SJSA1 (cell line): ENCODE data around the gene FANCC. TPM values are rescaled to one million over a fixed set of nuclear protein-coding genes. Genes with fewer than 3 reads are reported as not detected.

Experiments used
- DNase-seq, 2 experiments: peaks; one replicate each; pipeline ENCODE4 v3.0.0-alpha.2; 2015 to 2020; ENCODE audit warnings: low spot score in 2 of 2, low read depth in 1 of 2
- H3K27ac ChIP-seq: fragments of 250-450 bp; sonication (Bioruptor Pico); 2 replicates; pipeline ENCODE4 v1.5.1; 2020; ENCODE audit warnings: mild to moderate bottlenecking, moderate library complexity
- H3K27me3 ChIP-seq: fragments of 250-450 bp; sonication (Bioruptor Pico); replicated peaks from 2 replicates; pipeline ENCODE4 v1.5.1; 2020; ENCODE audit warnings: mild to moderate bottlenecking, moderate library complexity
- H3K36me3 ChIP-seq: fragments of 250-450 bp; sonication (Bioruptor Pico); 2 replicates; pipeline ENCODE4 v1.5.1; 2020; ENCODE audit warnings: mild to moderate bottlenecking
- H3K4me1 ChIP-seq: fragments of 250-450 bp; sonication (Bioruptor Pico); replicated peaks from 2 replicates; pipeline ENCODE4 v1.6.1; 2021; ENCODE audit warnings: mild to moderate bottlenecking
- H3K4me3 ChIP-seq: fragments of 250-450 bp; sonication (Bioruptor Pico); 2 replicates; pipeline ENCODE4 v1.5.1; 2020; ENCODE audit warnings: mild to moderate bottlenecking
- H3K9me3 ChIP-seq: fragments of 250-450 bp; sonication (Bioruptor Pico); replicated peaks from 2 replicates; pipeline ENCODE4 v1.5.1; 2020; ENCODE audit warnings: mild to moderate bottlenecking
- total RNA-seq: library from RNA; depleted of rRNA; stranded (reverse); fragments of >200 nt; shearing (Covaris generic); gene quantifications from 2 replicates; pipeline ENCODE4 v1.2.3, GENCODE V29; 2014

FANCC gene
- total RNA-seq, 1 experiment from 2014 or later = 10.8 TPM

- no peak for DNase-seq
- H3K36me3 ChIP-seq = peaks cover 93% of the 10 kb centered on the region
- H3K4me1 ChIP-seq = no peaks in the 10 kb centered on the region; the same call in 1 of the 2 replicates
- H3K27me3 ChIP-seq = no peaks in the 10 kb centered on the region
- no peak overlapping the region for H3K4me3 ChIP-seq
- H3K9me3 ChIP-seq = no peaks in the 10 kb centered on the region
- H3K27ac ChIP-seq = no peak overlapping the region
Observed at GRCh38 chr9:95080961-95081647, 236.4 kb downstream of the FANCC start.

GRCh38 chr9:95079461-95079860 lies 238.0 kb downstream of the FANCC start:
- Histone ChIP-seq H3K27me3 (no peaks in the 10 kb centered on the region), H3K9me3 (no peaks in the 10 kb centered on the region), H3K4me1 (no peaks in the 10 kb centered on the region; the same call in 1 of the 2 replicates), H3K4me3 (no peak overlapping the region), H3K27ac (no peak overlapping the region), H3K36me3 (peaks cover 91% of the 10 kb centered on the region)
- no peak for DNase-seq

- Histone ChIP-seq H3K27ac (no peak overlapping the region), H3K27me3 (no peaks in the 10 kb centered on the region), H3K4me3 (no peak overlapping the region), H3K36me3 (peaks cover 91% of the 10 kb centered on the region), H3K4me1 (no peaks in the 10 kb centered on the region; the same call in 1 of the 2 replicates), H3K9me3 (no peaks in the 10 kb centered on the region)
- DNase-seq = no peak
Observed at GRCh38 chr9:95078939-95079338, 238.6 kb downstream of the FANCC start.

GRCh38 chr9:95078511-95078910 lies 239.0 kb downstream of the FANCC start:
- Histone ChIP-seq H3K4me3 (no peak overlapping the region), H3K27ac (no peak overlapping the region), H3K27me3 (no peaks in the 10 kb centered on the region), H3K4me1 (no peaks in the 10 kb centered on the region; the same call in 1 of the 2 replicates), H3K9me3 (no peaks in the 10 kb centered on the region), H3K36me3 (peaks cover 89% of the 10 kb centered on the region)
- no peak for DNase-seq

GRCh38 chr9:95077766-95078370 lies 239.6 kb downstream of the FANCC start:
- H3K27ac ChIP-seq = no peak overlapping the region
- no peaks in the 10 kb centered on the region for H3K27me3 ChIP-seq
- no peak for DNase-seq
- no peaks in the 10 kb centered on the region; the same call in 1 of the 2 replicates for H3K4me1 ChIP-seq
- H3K4me3 ChIP-seq = no peak overlapping the region
- H3K36me3 ChIP-seq = peaks cover 89% of the 10 kb centered on the region
- no peaks in the 10 kb centered on the region for H3K9me3 ChIP-seq

GRCh38 chr9:95077053-95077765 lies 240.3 kb downstream of the FANCC start:
- Histone ChIP-seq H3K4me1 (no peaks in the 10 kb centered on the region; the same call in 1 of the 2 replicates), H3K9me3 (no peaks in the 10 kb centered on the region), H3K27ac (no peak overlapping the region), H3K4me3 (no peak overlapping the region), H3K36me3 (peaks cover 88% of the 10 kb centered on the region), H3K27me3 (no peaks in the 10 kb centered on the region)
- DNase-seq = no peak

- Histone ChIP-seq H3K4me3 (no peak overlapping the region), H3K36me3 (peaks cover 88% of the 10 kb centered on the region), H3K9me3 (no peaks in the 10 kb centered on the region), H3K27ac (no peak overlapping the region), H3K4me1 (no peaks in the 10 kb centered on the region; the same call in 1 of the 2 replicates), H3K27me3 (no peaks in the 10 kb centered on the region)
- no peak for DNase-seq
Observed at GRCh38 chr9:95076696-95077052, 240.8 kb downstream of the FANCC start.

GRCh38 chr9:95075700-95076099 lies 241.8 kb downstream of the FANCC start:
- Histone ChIP-seq H3K4me1 (no peaks in the 10 kb centered on the region; the same call in 1 of the 2 replicates), H3K27ac (no peak overlapping the region), H3K36me3 (peaks cover 85% of the 10 kb centered on the region)

GRCh38 chr9:95074632-95075031 lies 242.9 kb downstream of the FANCC start:
- Histone ChIP-seq H3K36me3 (peaks cover 87% of the 10 kb centered on the region), H3K27ac (no peak overlapping the region)

More at GRCh38 chr9:95075700-95076099, 241.8 kb downstream of the FANCC start:
- H3K27me3 ChIP-seq = no peaks in the 10 kb centered on the region
- no peak overlapping the region for H3K4me3 ChIP-seq
- no peak for DNase-seq
- no peaks in the 10 kb centered on the region for H3K9me3 ChIP-seq

GRCh38 chr9:95073918-95074317 lies 243.6 kb downstream of the FANCC start:
- no peaks in the 10 kb centered on the region; the same call in 1 of the 2 replicates for H3K4me1 ChIP-seq
- no peak for DNase-seq
- H3K4me3 ChIP-seq = no peak overlapping the region
- peaks cover 87% of the 10 kb centered on the region for H3K36me3 ChIP-seq
- H3K27ac ChIP-seq = no peak overlapping the region
- H3K27me3 ChIP-seq = no peaks in the 10 kb centered on the region
- no peaks in the 10 kb centered on the region for H3K9me3 ChIP-seq

More at GRCh38 chr9:95074632-95075031, 242.9 kb downstream of the FANCC start:
- no peak overlapping the region for H3K4me3 ChIP-seq
- no peak for DNase-seq
- H3K27me3 ChIP-seq = no peaks in the 10 kb centered on the region
- no peaks in the 10 kb centered on the region for H3K9me3 ChIP-seq
- no peaks in the 10 kb centered on the region; the same call in 1 of the 2 replicates for H3K4me1 ChIP-seq

- Histone ChIP-seq H3K27ac (no peak overlapping the region), H3K36me3 (peaks cover 87% of the 10 kb centered on the region), H3K4me3 (no peak overlapping the region), H3K9me3 (no peaks in the 10 kb centered on the region), H3K4me1 (no peaks in the 10 kb centered on the region), H3K27me3 (no peaks in the 10 kb centered on the region)
- no peak for DNase-seq
Observed at GRCh38 chr9:95073042-95073607, 244.4 kb downstream of the FANCC start.

GRCh38 chr9:95071925-95072324 lies 245.6 kb downstream of the FANCC start:
- Histone ChIP-seq H3K4me3 (no peak overlapping the region), H3K27ac (no peak overlapping the region), H3K4me1 (no peaks in the 10 kb centered on the region), H3K9me3 (no peaks in the 10 kb centered on the region), H3K36me3 (peaks cover 91% of the 10 kb centered on the region), H3K27me3 (no peaks in the 10 kb centered on the region)
- DNase-seq = no peak

- no peaks in the 10 kb centered on the region for H3K9me3 ChIP-seq
- H3K4me1 ChIP-seq = no peaks in the 10 kb centered on the region
- no peak overlapping the region for H3K4me3 ChIP-seq
- no peak overlapping the region for H3K27ac ChIP-seq
- H3K36me3 ChIP-seq = peaks cover 92% of the 10 kb centered on the region
- DNase-seq = no peak
- H3K27me3 ChIP-seq = no peaks in the 10 kb centered on the region
Observed at GRCh38 chr9:95071450-95071849, 246.1 kb downstream of the FANCC start.
